ENCODE data around the gene WDR6.

Gene WDR6

DNA sequence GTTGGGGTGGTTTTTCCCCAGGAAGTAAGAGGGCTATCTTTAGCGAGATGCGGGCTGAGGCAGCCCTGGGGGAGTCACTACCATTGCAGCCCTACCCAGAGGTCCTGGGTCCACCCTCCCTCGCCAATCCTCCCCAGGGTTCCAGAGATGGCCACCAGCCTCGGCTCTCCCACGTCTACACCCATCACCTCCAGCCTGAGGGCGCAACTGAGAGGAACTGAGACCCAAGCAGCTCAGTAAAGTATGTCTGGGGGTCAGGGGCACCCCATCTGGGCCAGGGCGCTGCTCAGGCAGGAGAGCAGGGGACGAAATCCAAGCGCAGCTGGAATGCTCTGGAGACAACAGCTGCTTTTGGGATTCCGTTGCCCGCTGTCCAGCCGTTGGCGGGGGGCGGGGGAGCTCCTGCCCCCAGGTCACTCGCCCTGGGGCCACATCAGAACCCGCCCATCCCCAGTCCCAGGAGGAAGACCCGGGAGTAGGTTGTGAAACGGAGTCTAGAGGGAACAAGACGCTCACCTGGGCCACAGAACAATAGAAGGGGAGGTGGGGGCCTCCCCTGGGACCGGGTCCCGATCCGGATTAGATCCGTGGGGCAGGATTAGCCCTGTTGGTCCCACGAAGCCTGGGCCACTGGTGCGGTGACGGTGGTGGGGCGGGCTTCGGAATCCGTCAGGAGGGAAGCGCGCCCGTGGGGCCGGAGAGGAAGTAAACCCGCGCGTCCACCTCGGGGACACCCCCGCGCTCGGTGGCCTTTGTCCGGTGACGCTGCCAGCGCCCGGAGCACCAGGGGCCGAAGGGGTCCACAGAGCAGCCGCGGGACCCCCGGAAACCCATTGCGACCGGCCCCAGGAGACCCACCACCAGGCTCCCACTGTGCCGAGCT, 13.4 kb downstream of the WDR6 start:
- peak; percentile 47 for DNase-seq
- TF ChIP-seq, protein P1, sequence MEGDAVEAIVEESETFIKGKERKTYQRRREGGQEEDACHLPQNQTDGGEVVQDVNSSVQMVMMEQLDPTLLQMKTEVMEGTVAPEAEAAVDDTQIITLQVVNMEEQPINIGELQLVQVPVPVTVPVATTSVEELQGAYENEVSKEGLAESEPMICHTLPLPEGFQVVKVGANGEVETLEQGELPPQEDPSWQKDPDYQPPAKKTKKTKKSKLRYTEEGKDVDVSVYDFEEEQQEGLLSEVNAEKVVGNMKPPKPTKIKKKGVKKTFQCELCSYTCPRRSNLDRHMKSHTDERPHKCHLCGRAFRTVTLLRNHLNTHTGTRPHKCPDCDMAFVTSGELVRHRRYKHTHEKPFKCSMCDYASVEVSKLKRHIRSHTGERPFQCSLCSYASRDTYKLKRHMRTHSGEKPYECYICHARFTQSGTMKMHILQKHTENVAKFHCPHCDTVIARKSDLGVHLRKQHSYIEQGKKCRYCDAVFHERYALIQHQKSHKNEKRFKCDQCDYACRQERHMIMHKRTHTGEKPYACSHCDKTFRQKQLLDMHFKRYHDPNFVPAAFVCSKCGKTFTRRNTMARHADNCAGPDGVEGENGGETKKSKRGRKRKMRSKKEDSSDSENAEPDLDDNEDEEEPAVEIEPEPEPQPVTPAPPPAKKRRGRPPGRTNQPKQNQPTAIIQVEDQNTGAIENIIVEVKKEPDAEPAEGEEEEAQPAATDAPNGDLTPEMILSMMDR (IDR thresholded peaks at IDR 0.05), result no peak
- Mint-ChIP-seq H3K27me3 (ENCODE audit: low read depth, poor library complexity) (no peaks in the 10 kb centered on the region), H3K4me1 (peaks cover 42% of the 10 kb centered on the region), H3K9me3 (no peaks in the 10 kb centered on the region), H3K36me3 (ENCODE audit: low read depth) (peaks cover 24% of the 10 kb centered on the region), H3K27ac (peak overlapping the region; percentile 42), H3K4me3 (peak overlapping the region; percentile 96)

DNA sequence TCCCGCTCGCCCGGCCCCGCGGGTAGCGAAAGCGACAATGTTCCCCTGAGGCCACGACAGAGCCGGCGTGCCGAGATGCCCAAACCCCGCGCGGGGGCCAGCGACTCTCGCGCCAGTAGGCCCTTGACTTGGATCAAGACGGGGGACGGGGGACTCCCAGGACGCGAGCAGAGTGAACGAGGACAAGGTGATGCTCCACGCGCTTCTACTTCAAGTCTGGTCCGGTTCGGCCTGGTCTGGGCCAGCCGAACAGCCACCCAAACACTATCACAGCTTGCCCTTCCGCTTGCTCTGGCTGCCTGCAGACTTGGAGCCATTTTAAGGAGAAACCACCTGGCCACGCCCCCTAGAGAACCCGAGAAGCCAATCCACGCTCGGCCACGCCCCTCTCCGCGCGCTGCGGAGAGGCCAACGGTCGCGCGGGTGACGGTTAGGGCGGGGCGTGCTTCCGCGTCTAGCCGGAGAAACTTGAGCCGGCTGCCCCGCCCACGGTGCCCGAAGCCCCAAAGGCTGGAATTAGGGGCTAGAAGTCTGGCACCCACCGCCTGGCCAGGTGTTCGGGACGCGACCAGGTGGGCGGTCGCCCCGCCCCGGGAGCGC, 14.1 kb downstream of the WDR6 start:
- TF ChIP-seq, protein P1 (IDR thresholded peaks at IDR 0.05), result no peak
- DNase-seq, result peak; percentile 99
- Mint-ChIP-seq H3K36me3 (ENCODE audit: low read depth) (peaks cover 22% of the 10 kb centered on the region), H3K27ac (peak overlapping the region; percentile 98), H3K4me1 (peaks cover 42% of the 10 kb centered on the region), H3K27me3 (ENCODE audit: low read depth, poor library complexity) (no peaks in the 10 kb centered on the region), H3K4me3 (peak overlapping the region; percentile 96), H3K9me3 (no peaks in the 10 kb centered on the region)

DNA sequence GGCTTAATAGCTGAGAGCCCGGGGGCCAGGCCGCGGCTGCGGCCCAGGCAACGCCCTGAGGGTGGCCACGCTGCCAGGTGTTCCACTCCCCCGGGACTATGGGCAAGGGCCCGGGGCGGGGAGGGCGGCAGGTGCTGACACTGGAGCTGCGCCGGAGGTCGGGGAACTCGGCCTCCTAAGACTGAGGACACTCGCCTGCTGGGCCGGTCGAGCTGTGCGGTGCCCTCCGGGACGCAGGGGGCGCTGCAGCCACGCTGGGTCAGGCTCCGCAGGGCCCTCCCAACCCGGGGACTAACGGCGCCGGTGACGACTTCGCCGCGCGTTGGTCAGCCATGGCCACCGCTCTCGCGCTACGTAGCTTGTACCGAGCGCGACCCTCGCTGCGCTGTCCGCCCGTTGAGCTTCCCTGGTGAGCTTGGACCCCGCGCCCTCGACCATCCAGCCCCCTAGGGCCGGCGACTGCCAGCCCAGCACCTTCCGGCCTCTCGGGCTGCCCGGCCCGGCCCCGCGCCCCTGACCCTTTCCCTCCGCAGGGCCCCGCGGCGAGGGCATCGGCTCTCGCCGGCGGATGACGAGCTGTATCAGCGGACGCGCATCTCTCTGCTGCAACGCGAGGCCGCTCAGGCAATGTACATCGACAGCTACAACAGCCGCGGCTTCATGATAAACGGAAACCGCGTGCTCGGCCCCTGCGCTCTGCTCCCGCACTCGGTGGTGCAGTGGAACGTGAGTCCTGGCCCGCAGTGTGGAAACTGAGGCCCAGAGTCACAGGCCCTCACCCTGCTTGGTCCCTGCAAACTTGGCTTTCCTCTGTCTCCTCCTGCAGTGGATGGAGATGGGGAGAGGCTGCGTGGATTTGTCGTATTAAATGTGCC, 14.9 kb downstream of the WDR6 start, which contains the start of gene NDUFAF3:
Gene NDUFAF3 (plus strand): TSS at position 309 of the 875 bp plus-strand sequence. CDS start 24 bp downstream, at position 333.
- H3K27ac Mint-ChIP-seq, result peak within 1 kb of the TSS; percentile 99
- H3K36me3 Mint-ChIP-seq (ENCODE audit: low read depth), result peaks cover 26% of the 10 kb centered on the region
- no peaks in the 10 kb centered on the region for H3K27me3 Mint-ChIP-seq (ENCODE audit: low read depth, poor library complexity)
- peak; percentile 97 for DNase-seq
- H3K4me3 Mint-ChIP-seq, result peak within 1 kb of the TSS; percentile 96
- no peaks in the 10 kb centered on the region for H3K9me3 Mint-ChIP-seq
- peaks cover 41% of the 10 kb centered on the region for H3K4me1 Mint-ChIP-seq
- TF ChIP-seq, protein P1 (IDR thresholded peaks at IDR 0.05), result peak; percentile 93

DNA sequence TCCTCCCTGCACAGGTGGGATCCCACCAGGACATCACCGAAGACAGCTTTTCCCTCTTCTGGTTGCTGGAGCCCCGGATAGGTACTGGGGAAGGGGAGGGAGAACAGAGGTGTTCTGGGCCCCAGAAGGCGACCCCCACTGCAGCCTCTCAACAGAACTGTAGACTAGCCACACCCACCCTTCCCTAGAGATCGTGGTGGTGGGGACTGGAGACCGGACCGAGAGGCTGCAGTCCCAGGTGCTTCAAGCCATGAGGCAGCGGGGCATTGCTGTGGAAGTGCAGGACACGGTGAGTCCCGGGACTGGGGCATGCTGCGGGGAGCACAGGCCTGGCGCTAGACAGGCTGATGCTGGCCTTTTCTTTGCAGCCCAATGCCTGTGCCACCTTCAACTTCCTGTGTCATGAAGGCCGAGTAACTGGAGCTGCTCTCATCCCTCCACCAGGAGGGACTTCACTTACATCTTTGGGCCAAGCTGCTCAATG, 15.5 kb downstream of the WDR6 start:
- H3K27me3 Mint-ChIP-seq (ENCODE audit: low read depth, poor library complexity), result no peaks in the 10 kb centered on the region
- H3K9me3 Mint-ChIP-seq, result no peaks in the 10 kb centered on the region
- H3K4me1 Mint-ChIP-seq, result peaks cover 40% of the 10 kb centered on the region
- H3K36me3 Mint-ChIP-seq (ENCODE audit: low read depth), result peaks cover 33% of the 10 kb centered on the region
- TF ChIP-seq, protein P1 (IDR thresholded peaks at IDR 0.05), result no peak
- H3K27ac Mint-ChIP-seq, result peak overlapping the region; percentile 99
- H3K4me3 Mint-ChIP-seq, result peak overlapping the region; percentile 93
- peak; percentile 20 for DNase-seq

DNA sequence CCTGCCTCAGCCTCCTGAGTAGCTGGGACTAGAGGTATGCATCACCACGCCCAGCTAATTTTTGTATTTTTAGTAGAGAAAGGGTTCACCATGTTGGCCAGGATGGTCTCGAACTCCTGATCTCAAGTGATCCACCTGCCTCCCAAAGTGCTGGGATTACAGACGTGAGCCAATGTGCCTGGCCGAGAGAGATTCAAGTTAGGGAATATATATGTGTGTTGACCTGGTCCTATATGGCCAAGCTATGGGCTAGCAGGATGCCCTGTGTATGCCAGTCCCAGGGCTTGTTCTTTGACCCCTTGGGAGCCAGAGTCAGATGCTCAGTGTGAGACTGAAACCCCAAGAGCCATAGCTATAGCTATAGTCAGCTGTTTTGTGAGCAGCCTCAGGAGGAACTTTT, 16.6 kb downstream of the WDR6 start:
- TF ChIP-seq, protein P1 (IDR thresholded peaks at IDR 0.05), result no peak
- no peaks in the 10 kb centered on the region for H3K27me3 Mint-ChIP-seq (ENCODE audit: low read depth, poor library complexity)
- DNase-seq, result no peak
- peak overlapping the region; percentile 64 for H3K27ac Mint-ChIP-seq
- H3K36me3 Mint-ChIP-seq (ENCODE audit: low read depth), result peaks cover 40% of the 10 kb centered on the region
- H3K4me1 Mint-ChIP-seq, result peaks cover 48% of the 10 kb centered on the region
- H3K9me3 Mint-ChIP-seq, result no peaks in the 10 kb centered on the region
- H3K4me3 Mint-ChIP-seq, result peak overlapping the region; percentile 93
